ENCODE data around the gene STRBP.

The STRBP gene

DNA sequence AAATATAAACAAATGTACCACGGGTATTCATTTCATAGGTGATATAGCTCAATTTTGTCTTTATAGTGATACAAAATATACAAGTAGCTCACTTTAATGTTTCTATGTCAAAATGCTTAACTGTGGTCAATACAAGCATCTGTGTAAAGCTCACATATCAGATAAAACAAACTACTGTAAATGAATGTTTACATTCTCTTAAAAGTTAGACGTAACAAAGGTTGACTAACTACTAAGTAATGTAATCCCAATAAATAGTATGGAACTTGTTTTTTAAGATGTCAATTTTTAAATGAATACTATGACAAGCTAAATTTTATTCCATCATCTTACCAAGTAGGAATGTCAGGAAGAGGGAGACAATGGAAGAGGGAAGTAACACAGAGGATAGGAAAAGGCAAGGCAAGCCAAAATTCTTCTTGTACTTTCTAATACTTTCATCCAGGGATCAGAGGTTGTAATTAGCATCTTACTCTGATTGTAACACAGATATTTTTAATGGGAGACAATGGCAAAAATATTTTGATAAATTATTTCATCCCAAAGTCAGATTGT is 105.5 kb downstream of the STRBP start:
- no peak for TF ChIP-seq POU2F2 (IDR thresholded peaks at IDR 0.05; ENCODE audit: low read depth, low read length)
- TF ChIP-seq POLR2AphosphoS5 (IDR thresholded peaks at IDR 0.05; ENCODE audit: low read depth, low read length) = no peak
- TF ChIP-seq POLR2A (IDR thresholded peaks at IDR 0.05; ENCODE audit: low read depth, low read length) = no peak
- no peak for TF ChIP-seq TAF1 (IDR thresholded peaks at IDR 0.05; ENCODE audit: low read depth, low read length)
- no peak for TF ChIP-seq PAX5 (IDR thresholded peaks at IDR 0.05; ENCODE audit: insufficient read depth, low read length, severe bottlenecking)
- no peak for TF ChIP-seq SPI1 (IDR thresholded peaks at IDR 0.05; ENCODE audit: low read depth, low read length)
- DNase-seq (ENCODE audit: insufficient read length, low spot score) = no peak
- no peak for FAIRE-seq

- no peak for TF ChIP-seq PAX5 (IDR thresholded peaks at IDR 0.05; ENCODE audit: insufficient read depth, low read length, severe bottlenecking)
- TF ChIP-seq SPI1 (IDR thresholded peaks at IDR 0.05; ENCODE audit: low read depth, low read length) = no peak
- TF ChIP-seq TAF1 (IDR thresholded peaks at IDR 0.05; ENCODE audit: low read depth, low read length) = no peak
- TF ChIP-seq POU2F2 (IDR thresholded peaks at IDR 0.05; ENCODE audit: low read depth, low read length) = no peak
- TF ChIP-seq POLR2A (IDR thresholded peaks at IDR 0.05; ENCODE audit: low read depth, low read length) = no peak
- TF ChIP-seq POLR2AphosphoS5 (IDR thresholded peaks at IDR 0.05; ENCODE audit: low read depth, low read length) = no peak
- DNase-seq (ENCODE audit: insufficient read length, low spot score) (no peak), FAIRE-seq (no peak)
Observed at GRCh38 chr9:123162360-123162759, 106.0 kb downstream of the STRBP start.

GRCh38 chr9:123157221-123157620 is 111.2 kb downstream of the STRBP start:
- FAIRE-seq (no peak), DNase-seq (ENCODE audit: insufficient read length, low spot score) (no peak)
- no peak for TF ChIP-seq POLR2A (IDR thresholded peaks at IDR 0.05; ENCODE audit: low read depth, low read length)
- no peak for TF ChIP-seq POU2F2 (IDR thresholded peaks at IDR 0.05; ENCODE audit: low read depth, low read length)
- TF ChIP-seq SPI1 (IDR thresholded peaks at IDR 0.05; ENCODE audit: low read depth, low read length) = no peak
- no peak for TF ChIP-seq TAF1 (IDR thresholded peaks at IDR 0.05; ENCODE audit: low read depth, low read length)
- no peak for TF ChIP-seq POLR2AphosphoS5 (IDR thresholded peaks at IDR 0.05; ENCODE audit: low read depth, low read length)
- no peak for TF ChIP-seq PAX5 (IDR thresholded peaks at IDR 0.05; ENCODE audit: insufficient read depth, low read length, severe bottlenecking)

DNA sequence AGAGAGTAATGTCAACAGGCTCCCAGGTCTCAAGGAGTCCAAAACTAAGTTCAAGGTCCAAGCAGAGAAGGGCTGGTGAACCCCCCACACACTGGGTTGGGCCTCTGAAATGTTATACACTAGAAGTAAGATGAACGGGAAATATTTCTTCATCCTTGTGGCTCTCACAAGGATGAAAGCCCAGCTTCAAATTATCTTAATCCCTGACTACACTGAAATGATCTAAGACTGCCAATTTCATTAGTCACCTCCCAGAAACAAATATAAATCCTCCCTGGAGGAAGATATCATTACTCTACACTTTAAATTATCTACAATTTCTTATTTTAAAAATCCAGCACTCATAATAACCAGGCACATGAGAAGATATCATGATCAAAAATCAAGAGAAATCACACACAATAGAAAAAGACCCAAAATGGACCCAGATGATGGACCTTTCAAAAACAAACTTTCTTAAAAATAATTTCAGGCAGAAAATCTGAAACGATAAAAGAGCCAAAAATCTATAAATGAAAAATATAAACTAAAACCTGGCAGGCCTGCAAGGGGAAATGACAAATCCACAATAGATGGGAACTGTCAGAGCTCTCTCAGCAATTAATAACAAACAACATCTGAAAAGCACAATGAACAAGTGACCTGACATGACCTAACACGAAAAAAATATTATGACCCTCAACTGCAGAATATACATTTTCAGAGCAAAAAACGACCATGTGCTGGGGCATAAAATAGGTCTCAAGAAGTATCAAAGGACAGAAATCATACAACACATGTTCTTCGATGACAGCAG is 117.5 kb downstream of the STRBP start:
- no peak for FAIRE-seq
- DNase-seq (ENCODE audit: insufficient read length, low spot score) = no peak
- no peak for TF ChIP-seq SPI1 (IDR thresholded peaks at IDR 0.05; ENCODE audit: low read depth, low read length)
- TF ChIP-seq PAX5 (IDR thresholded peaks at IDR 0.05; ENCODE audit: insufficient read depth, low read length, severe bottlenecking) = no peak
- TF ChIP-seq POLR2A (IDR thresholded peaks at IDR 0.05; ENCODE audit: low read depth, low read length) = no peak
- no peak for TF ChIP-seq TAF1 (IDR thresholded peaks at IDR 0.05; ENCODE audit: low read depth, low read length)
- TF ChIP-seq POLR2AphosphoS5 (IDR thresholded peaks at IDR 0.05; ENCODE audit: low read depth, low read length) = no peak
- TF ChIP-seq POU2F2 (IDR thresholded peaks at IDR 0.05; ENCODE audit: low read depth, low read length) = no peak

- no peak for TF ChIP-seq SPI1 (IDR thresholded peaks at IDR 0.05; ENCODE audit: low read depth, low read length)
- no peak for TF ChIP-seq POLR2AphosphoS5 (IDR thresholded peaks at IDR 0.05; ENCODE audit: low read depth, low read length)
- no peak for TF ChIP-seq POU2F2 (IDR thresholded peaks at IDR 0.05; ENCODE audit: low read depth, low read length)
- TF ChIP-seq TAF1 (IDR thresholded peaks at IDR 0.05; ENCODE audit: low read depth, low read length) = no peak
- TF ChIP-seq POLR2A (IDR thresholded peaks at IDR 0.05; ENCODE audit: low read depth, low read length) = no peak
- TF ChIP-seq PAX5 (IDR thresholded peaks at IDR 0.05; ENCODE audit: insufficient read depth, low read length, severe bottlenecking) = no peak
- FAIRE-seq (no peak), DNase-seq (ENCODE audit: insufficient read length, low spot score) (no peak)
Observed at GRCh38 chr9:123149067-123149466, 119.3 kb downstream of the STRBP start.

GRCh38 chr9:123138163-123138562 is 130.2 kb downstream of the STRBP start:
- TF ChIP-seq SPI1 (IDR thresholded peaks at IDR 0.05; ENCODE audit: low read depth, low read length) (no peak), POLR2AphosphoS5 (IDR thresholded peaks at IDR 0.05; ENCODE audit: low read depth, low read length) (no peak), TAF1 (IDR thresholded peaks at IDR 0.05; ENCODE audit: low read depth, low read length) (no peak)
- DNase-seq (ENCODE audit: insufficient read length, low spot score) = no peak
- FAIRE-seq = no peak

- FAIRE-seq = no peak
- no peak for TF ChIP-seq POLR2AphosphoS5 (IDR thresholded peaks at IDR 0.05; ENCODE audit: low read depth, low read length)
- TF ChIP-seq POLR2A (IDR thresholded peaks at IDR 0.05; ENCODE audit: low read depth, low read length) = no peak
- no peak for TF ChIP-seq PAX5 (IDR thresholded peaks at IDR 0.05; ENCODE audit: insufficient read depth, low read length, severe bottlenecking)
- TF ChIP-seq POU2F2 (IDR thresholded peaks at IDR 0.05; ENCODE audit: low read depth, low read length) = no peak
- no peak for TF ChIP-seq TAF1 (IDR thresholded peaks at IDR 0.05; ENCODE audit: low read depth, low read length)
- TF ChIP-seq SPI1 (IDR thresholded peaks at IDR 0.05; ENCODE audit: low read depth, low read length) = no peak
- DNase-seq (ENCODE audit: insufficient read length, low spot score) = no peak
Observed at GRCh38 chr9:123135430-123135829, 133.0 kb downstream of the STRBP start.

- TF ChIP-seq POLR2AphosphoS5 (IDR thresholded peaks at IDR 0.05; ENCODE audit: low read depth, low read length) (no peak), POLR2A (IDR thresholded peaks at IDR 0.05; ENCODE audit: low read depth, low read length) (no peak), POU2F2 (IDR thresholded peaks at IDR 0.05; ENCODE audit: low read depth, low read length) (no peak), SPI1 (IDR thresholded peaks at IDR 0.05; ENCODE audit: low read depth, low read length) (no peak), TAF1 (IDR thresholded peaks at IDR 0.05; ENCODE audit: low read depth, low read length) (no peak), PAX5 (IDR thresholded peaks at IDR 0.05; ENCODE audit: insufficient read depth, low read length, severe bottlenecking) (no peak)
- no peak for FAIRE-seq
- no peak for DNase-seq (ENCODE audit: insufficient read length, low spot score)
Observed at GRCh38 chr9:123132696-123133095, 135.7 kb downstream of the STRBP start.

- TF ChIP-seq TAF1 (IDR thresholded peaks at IDR 0.05; ENCODE audit: low read depth, low read length) (no peak), POLR2A (IDR thresholded peaks at IDR 0.05; ENCODE audit: low read depth, low read length) (no peak), PAX5 (IDR thresholded peaks at IDR 0.05; ENCODE audit: insufficient read depth, low read length, severe bottlenecking) (no peak), POLR2AphosphoS5 (IDR thresholded peaks at IDR 0.05; ENCODE audit: low read depth, low read length) (no peak), SPI1 (IDR thresholded peaks at IDR 0.05; ENCODE audit: low read depth, low read length) (no peak), POU2F2 (IDR thresholded peaks at IDR 0.05; ENCODE audit: low read depth, low read length) (no peak)
- DNase-seq (ENCODE audit: insufficient read length, low spot score) (no peak), FAIRE-seq (no peak)
Observed at GRCh38 chr9:123131993-123132392, 136.4 kb downstream of the STRBP start.
